Breast epithelium (tissue), 4 donors: ENCODE data around the gene ZNF366. TPM values are rescaled to one million over a fixed set of nuclear protein-coding genes. Genes with fewer than 3 reads are reported as not detected.
A peak's percentile ranks its signal among the peaks of the same experiment; 100 is the strongest.

Experiments
- DNase-seq, 2 donors: peaks; one replicate each; pipeline ENCODE4 v3.0.0-alpha.2; 2019; ENCODE audit warnings: low spot score in 2 of 2
- H3K27ac ChIP-seq, 2 donors: fragments of 200-600 bp; sonication (generic) in 1 of 2; one replicate each; pipeline ENCODE4 v1.5.1; 2016 to 2019; ENCODE audit warnings: mild to moderate bottlenecking in 1 of 2
- H3K27me3 ChIP-seq, 2 donors: fragments of 200-600 bp; sonication (generic) in 1 of 2; one replicate each; pipeline versions ENCODE4 v1.5.1 to v1.6.0; 2017 to 2019; ENCODE audit warnings: control low read depth in 1 of 2, mild to moderate bottlenecking in 1 of 2
- H3K36me3 ChIP-seq: fragments of 200-600 bp; one replicate; pipeline ENCODE4 v1.5.1; 2019
- H3K4me1 ChIP-seq, 2 donors: fragments of 200-600 bp; sonication (generic); one replicate each; pipeline ENCODE4 v1.5.1; 2016 to 2019; ENCODE audit warnings: control low read depth in 1 of 2
- H3K4me3 ChIP-seq, 3 donors: fragments of 200-600 bp; sonication (generic); 1 replicate in 2 of 3; 2 replicates in 1 of 3; pipeline ENCODE4 v1.5.1; 2016 to 2019; ENCODE audit warnings: mild to moderate bottlenecking in 3 of 3, moderate library complexity in 2 of 3
- H3K9me3 ChIP-seq, 2 donors: fragments of 200-600 bp; sonication (generic) in 1 of 2; one replicate each; pipeline ENCODE4 v1.5.1; 2016 to 2019; ENCODE audit warnings: control low read depth in 1 of 2
- CTCF ChIP-seq, 3 donors: fragments of 450-650 bp; IDR thresholded peaks; one replicate each; pipeline ENCODE4 v1.5.1; 2016 to 2017; ENCODE audit warnings: antibody characterized with exemption in 3 of 3, mild to moderate bottlenecking in 3 of 3, moderate library complexity in 3 of 3
- POLR2A ChIP-seq: fragments of 450-650 bp; IDR thresholded peaks from one replicate; pipeline ENCODE4 v1.6.1; 2016; ENCODE audit warnings: antibody characterized with exemption, mild to moderate bottlenecking, moderate library complexity
- POLR2AphosphoS5 ChIP-seq, 3 donors: sonication (generic); formaldehyde crosslinking; IDR thresholded peaks; one replicate each; pipeline ENCODE4 v1.6.1; 2017; ENCODE audit warnings: antibody characterized with exemption in 3 of 3
- intact Hi-C: fragments of 100-400 bp; cut with DNase I; formaldehyde crosslinking; loops from one replicate; pipeline ENCODE4 v1.15.1; 2023; ENCODE audit warnings: low total_unique reads
- total RNA-seq, 3 donors: library from RNA; depleted of rRNA; stranded (reverse); fragments of >200 nt; gene quantifications; one replicate each; pipeline ENCODE4 v1.1.0, GENCODE V29; 2016

The ZNF366 gene
- total RNA-seq, 3 donors from 2014 or later, result 1.9 to 5.2 (median 2.6) TPM

- Histone ChIP-seq H3K27ac (peak overlapping the region in 1 of 2 donors; percentile 68), H3K4me3 (peak overlapping the region in 2 of 3 donors; percentile 14 to 35), H3K9me3 (no peaks in the 10 kb centered on the region), H3K27me3 (no peaks in the 10 kb centered on the region), H3K36me3 (no peaks in the 10 kb centered on the region), H3K4me1 (no peaks in the 10 kb centered on the region)
- no peak for DNase-seq
- intact Hi-C loops, result no loop called here
- TF ChIP-seq CTCF (IDR thresholded peaks at IDR 0.05), result no peak
- no peak for TF ChIP-seq POLR2A
These were observed 2.2 kb downstream of the ZNF366 start for GRCh38 chr5:72505016-72505415.

GRCh38 chr5:72503888-72504491 is 3.2 kb downstream of the ZNF366 start:
- H3K4me1 ChIP-seq, result no peaks in the 10 kb centered on the region
- no peaks in the 10 kb centered on the region for H3K27me3 ChIP-seq

GRCh38 chr5:72501488-72501887 is 5.7 kb downstream of the ZNF366 start:
- DNase-seq, result no peak
- H3K4me3 ChIP-seq, result no peak overlapping the region
- H3K27ac ChIP-seq, result peak overlapping the region in 1 of 2 donors; percentile 23
- intact Hi-C loops, result no loop called here
- no peaks in the 10 kb centered on the region for H3K27me3 ChIP-seq
- H3K36me3 ChIP-seq, result no peaks in the 10 kb centered on the region
- H3K4me1 ChIP-seq, result no peaks in the 10 kb centered on the region
- TF ChIP-seq POLR2AphosphoS5 (IDR thresholded peaks at IDR 0.05) (no peak), POLR2A (no peak), CTCF (IDR thresholded peaks at IDR 0.05) (no peak)
- H3K9me3 ChIP-seq, result no peaks in the 10 kb centered on the region

More at GRCh38 chr5:72503888-72504491, 3.2 kb downstream of the ZNF366 start:
- no peak for DNase-seq
- H3K36me3 ChIP-seq, result no peaks in the 10 kb centered on the region
- H3K4me3 ChIP-seq, result no peak overlapping the region
- intact Hi-C loops, result no loop called here
- H3K9me3 ChIP-seq, result no peaks in the 10 kb centered on the region
- peak overlapping the region in 1 of 2 donors; percentile 68 for H3K27ac ChIP-seq
- no peak for TF ChIP-seq POLR2A
- peak in 1 of 3 donors; percentile 18 for TF ChIP-seq POLR2AphosphoS5 (IDR thresholded peaks at IDR 0.05)
- TF ChIP-seq CTCF (IDR thresholded peaks at IDR 0.05), result no peak

- Histone ChIP-seq H3K4me3 (no peak overlapping the region), H3K9me3 (no peaks in the 10 kb centered on the region), H3K36me3 (no peaks in the 10 kb centered on the region), H3K27me3 (no peaks in the 10 kb centered on the region), H3K27ac (no peak overlapping the region), H3K4me1 (no peaks in the 10 kb centered on the region)
- intact Hi-C loops, result no loop called here
- TF ChIP-seq CTCF (IDR thresholded peaks at IDR 0.05) (no peak), POLR2A (no peak)
- DNase-seq, result no peak
These were observed 7.5 kb downstream of the ZNF366 start for GRCh38 chr5:72499730-72500129.

GRCh38 chr5:72499090-72499489 is 8.1 kb downstream of the ZNF366 start:
- no peak for DNase-seq
- Histone ChIP-seq H3K36me3 (no peaks in the 10 kb centered on the region), H3K4me1 (no peaks in the 10 kb centered on the region), H3K9me3 (no peaks in the 10 kb centered on the region), H3K27ac (no peak overlapping the region), H3K4me3 (no peak overlapping the region), H3K27me3 (no peaks in the 10 kb centered on the region)
- no peak for TF ChIP-seq CTCF (IDR thresholded peaks at IDR 0.05)
- no peak for TF ChIP-seq POLR2A
- TF ChIP-seq POLR2AphosphoS5 (IDR thresholded peaks at IDR 0.05), result no peak
- intact Hi-C loops, result no loop called here
